A549 (cell line): ENCODE results near the gene OTULIN.

Experiments used
- CBX8 ChIP-seq: fragments of 200-600 bp; sonication (generic); IDR thresholded peaks from 2 replicates; pipeline ENCODE4 v1.6.1; 2016
- CEBPB ChIP-seq, 2 experiments: fragments of >200 bp in 1 of 2; sonication (Bioruptor Twin) in 1 of 2; formaldehyde crosslinking in 1 of 2; IDR thresholded peaks; 2 replicates each; pipeline ENCODE4 v1.6.1; 2012 to 2016
- CTCF ChIP-seq: fragments of >200 bp; sonication (Bioruptor Twin); formaldehyde crosslinking; IDR thresholded peaks from 3 replicates; pipeline ENCODE4 v1.5.1; 2016
- ELK1 ChIP-seq: fragments of 150-350 bp; IDR thresholded peaks from 2 replicates; pipeline ENCODE4 v1.6.1; 2014; ENCODE audit warnings: low read depth, mild to moderate bottlenecking, low read length
- ESRRA ChIP-seq: fragments of 150-350 bp; IDR thresholded peaks from 2 replicates; pipeline ENCODE4 v1.6.1; 2014; ENCODE audit warnings: mild to moderate bottlenecking, low read length, borderline replicate concordance
- NR3C1 ChIP-seq: fragments of >200 bp; sonication (Bioruptor Twin); formaldehyde crosslinking; IDR thresholded peaks from 3 replicates; pipeline ENCODE4 v1.6.1; 2017
- POLR2A ChIP-seq: IDR thresholded peaks from 2 replicates; pipeline ENCODE4 v1.6.1; 2012; ENCODE audit warnings: mild to moderate bottlenecking, low read length
- SMC3 ChIP-seq: fragments of >200 bp; sonication (Bioruptor Twin); formaldehyde crosslinking; IDR thresholded peaks from 3 replicates; pipeline ENCODE4 v1.6.1; 2018; ENCODE audit warnings: inconsistent platforms

- TF ChIP-seq CEBPB (IDR thresholded peaks at IDR 0.05) (no peak), ELK1 (no peak), SMC3 (no peak), CTCF (no peak), POLR2A (no peak), NR3C1 (no peak), ESRRA (no peak), CBX8 (no peak)
Measured at GRCh38 chr5:14735944-14736343, 71.4 kb downstream of the OTULIN start.
